GM21723 (cell line): ENCODE results near the gene ZMAT3.

Experiments
- ATAC-seq: cut with Tn5 transposase; IDR thresholded peaks from one replicate; pipeline ENCODE4 v1.9.1; 2021; ENCODE audit warnings: mild to moderate bottlenecking, moderate library complexity; ENCODE audit not compliant: unreplicated experiment

The ZMAT3 gene

DNA sequence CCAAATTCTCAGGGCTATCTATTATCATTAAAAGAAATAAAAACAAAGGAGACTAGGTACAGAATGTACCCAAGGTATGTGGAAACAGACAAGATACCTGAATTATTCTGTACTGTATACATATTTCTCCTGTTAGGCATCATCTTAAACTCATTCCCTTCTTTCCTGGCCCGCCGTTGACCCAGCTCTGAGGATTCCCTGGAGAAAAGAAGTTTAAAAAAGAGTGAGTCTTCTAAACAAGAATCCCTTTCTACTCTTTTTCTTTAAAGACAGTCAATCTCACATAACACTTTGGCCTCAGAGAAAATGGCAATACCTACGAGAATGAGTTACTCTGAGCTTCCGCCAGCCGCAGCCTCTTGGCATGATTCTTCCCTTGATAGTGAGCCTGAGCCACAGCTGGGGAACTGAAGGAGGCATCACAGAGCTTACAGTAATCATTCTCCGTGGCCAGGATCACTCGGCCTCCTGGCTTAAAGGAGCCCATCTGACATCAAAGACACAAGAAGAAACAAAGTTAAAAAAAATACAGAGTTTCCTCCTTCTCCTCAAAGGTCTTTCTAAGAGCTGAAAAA, 44.2 kb downstream of the ZMAT3 start:
- ATAC-seq = no peak

DNA sequence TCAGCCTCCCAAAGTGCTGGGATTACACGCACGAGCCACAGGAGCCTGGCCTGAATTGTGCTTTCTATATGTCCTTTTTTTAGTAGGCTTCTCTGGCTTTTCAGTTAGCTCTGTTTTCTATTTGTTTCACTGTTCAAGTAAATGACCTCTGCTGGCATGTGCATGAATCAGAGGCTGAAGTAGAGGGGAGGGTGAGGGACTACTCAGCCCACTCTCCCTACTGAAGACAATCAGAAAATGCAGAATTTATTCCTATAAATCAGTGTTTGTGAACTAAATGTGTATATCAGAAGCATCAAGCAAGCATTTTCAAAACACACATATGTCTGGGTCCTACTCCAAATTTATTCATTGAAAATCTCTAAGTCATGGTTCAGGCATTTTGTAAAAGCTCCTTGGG, 45.0 kb downstream of the ZMAT3 start:
- no peak for ATAC-seq

DNA sequence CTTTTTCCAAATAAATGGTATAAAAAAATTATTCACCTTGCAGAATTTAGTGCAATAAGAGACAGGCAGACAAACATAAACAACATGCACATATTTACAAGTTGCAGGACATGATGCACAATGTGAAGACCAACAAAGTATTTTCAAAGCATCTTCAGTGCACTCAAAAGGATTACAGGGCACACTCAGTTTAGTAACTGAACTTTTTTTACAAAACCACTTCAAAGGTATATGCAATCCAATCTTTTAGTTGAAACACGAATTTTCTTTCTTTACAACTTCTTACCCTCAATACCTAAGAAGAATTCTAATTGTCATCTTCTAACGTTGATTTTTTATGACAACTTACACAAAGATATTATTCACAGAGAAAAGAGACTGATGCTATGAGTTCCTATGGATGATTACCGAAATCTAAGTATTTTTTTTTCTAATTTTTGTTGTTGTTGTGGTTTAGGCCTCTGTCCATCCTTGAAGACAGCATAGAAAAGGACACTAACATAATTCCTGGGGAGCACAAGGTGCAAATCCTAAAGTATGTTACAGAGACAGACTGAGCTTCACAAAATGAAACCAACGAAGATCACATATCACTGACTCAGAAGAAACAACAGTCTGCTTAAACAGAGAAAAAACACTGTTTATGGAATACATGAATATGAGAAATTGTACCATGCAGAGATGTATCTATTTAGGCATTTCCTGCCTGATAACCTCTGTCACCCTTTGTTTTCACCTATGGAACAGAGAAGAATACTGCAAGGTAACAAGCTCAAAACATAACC, 50.3 kb downstream of the ZMAT3 start:
- ATAC-seq = no peak

DNA sequence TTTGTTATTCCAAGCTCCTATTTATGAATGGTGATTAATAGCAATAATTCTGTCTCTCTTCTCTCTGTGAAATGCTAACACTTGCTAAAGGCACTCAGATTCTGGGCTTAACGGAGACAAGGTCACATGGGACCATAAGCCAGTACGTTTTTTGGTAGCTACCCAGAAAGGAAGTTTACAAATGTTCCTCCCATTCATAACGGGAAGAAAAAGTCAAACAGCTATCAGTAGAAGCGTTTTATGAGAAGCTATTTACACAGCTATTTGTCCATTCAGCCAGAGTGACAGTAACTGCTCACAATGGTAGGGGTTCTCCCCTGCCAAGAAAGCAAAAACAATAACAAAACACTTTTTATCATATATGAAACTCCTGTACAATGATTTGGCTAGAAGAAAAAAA, 51.5 kb downstream of the ZMAT3 start:
- no peak for ATAC-seq

DNA sequence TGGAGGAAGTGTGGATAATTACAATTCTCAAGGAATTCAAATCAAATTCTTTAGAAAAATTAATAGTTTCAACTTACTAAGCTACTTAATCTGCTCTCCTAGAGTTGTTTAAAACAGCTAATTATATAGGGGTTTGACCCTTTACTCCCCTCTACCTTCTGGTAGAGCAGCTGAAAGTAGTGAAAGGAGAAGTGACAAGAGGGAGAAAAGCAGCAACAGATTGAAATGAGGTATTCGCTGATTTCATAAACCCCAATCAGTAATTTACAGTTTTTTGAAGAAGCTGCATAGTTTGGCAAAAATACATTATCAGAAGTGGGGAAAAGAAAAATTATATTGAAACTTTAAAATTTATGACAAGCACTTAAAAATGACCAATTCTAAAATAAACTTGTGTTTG, 52.8 kb downstream of the ZMAT3 start:
- ATAC-seq = no peak

DNA sequence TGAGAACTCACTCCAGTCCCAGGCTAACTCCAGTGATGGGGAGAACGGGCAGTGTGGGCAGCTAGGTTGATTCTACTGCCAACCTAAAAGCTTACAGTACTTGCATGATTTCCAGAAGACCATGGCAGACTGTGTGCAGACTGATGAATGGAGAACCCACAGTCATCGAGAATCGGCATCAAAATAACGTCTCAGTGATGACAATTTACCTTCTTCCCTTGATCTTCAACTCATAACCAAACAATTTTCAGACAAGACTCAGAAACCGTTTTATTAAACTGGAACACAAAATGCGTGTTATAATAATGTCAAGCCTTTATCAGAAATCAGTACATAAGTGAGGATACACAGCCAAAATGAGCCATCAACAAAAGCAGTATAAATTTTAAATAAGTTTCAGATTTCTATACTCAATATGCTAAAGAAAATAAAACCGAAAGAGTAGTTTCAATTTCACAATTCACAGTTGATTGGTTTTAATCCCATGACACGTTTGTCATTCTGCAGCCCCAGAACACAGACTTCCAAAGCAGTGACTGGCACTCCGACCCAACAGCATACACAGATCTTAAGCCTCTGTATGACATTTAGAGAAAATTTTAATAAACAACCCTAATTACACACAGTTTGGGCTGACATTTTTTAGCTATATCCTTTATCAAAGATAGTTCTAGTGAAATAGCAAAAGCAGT, 54.5 kb downstream of the ZMAT3 start:
- ATAC-seq = peak; percentile 74

DNA sequence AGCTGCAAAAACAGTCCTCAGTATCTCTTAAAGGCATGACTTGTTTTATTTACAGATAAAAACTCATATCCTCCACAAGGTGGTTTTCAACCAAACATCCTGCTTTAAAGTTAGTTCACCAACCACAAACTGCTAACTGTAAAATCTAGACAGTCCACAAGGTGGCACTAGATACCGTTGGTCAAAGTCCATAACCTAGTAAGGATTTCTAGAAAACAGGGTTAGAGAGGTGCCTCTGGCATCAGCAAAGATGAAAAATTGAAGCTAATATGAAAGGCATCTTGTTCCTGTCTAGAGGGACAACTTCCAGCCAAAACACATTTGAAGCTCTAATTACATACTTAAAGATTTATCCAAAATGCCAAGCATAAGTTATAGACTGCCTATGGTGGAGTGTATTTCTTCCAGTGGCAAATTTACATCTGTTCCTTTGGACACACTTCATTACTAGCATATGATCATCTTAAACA, 56.0 kb downstream of the ZMAT3 start:
- ATAC-seq = peak; percentile 69

DNA sequence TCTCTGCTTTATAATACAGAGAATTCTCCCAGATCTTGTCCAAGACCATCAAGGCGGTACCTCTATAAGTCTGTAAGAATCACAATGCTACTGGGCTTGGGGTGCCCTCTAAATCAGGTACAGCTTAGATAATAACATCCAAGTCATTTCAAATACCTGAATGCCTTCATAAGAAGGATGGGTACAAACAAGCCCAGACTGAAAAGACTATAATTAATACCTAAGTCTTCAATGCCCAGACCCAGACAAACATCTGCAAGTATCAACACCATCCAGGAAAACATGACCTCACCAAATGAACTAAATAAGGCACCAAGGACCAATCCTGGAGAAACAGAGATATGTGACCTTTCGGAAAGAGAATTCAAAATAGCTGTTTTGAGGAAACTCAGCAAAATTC, 65.9 kb downstream of the ZMAT3 start:
- no peak for ATAC-seq

DNA sequence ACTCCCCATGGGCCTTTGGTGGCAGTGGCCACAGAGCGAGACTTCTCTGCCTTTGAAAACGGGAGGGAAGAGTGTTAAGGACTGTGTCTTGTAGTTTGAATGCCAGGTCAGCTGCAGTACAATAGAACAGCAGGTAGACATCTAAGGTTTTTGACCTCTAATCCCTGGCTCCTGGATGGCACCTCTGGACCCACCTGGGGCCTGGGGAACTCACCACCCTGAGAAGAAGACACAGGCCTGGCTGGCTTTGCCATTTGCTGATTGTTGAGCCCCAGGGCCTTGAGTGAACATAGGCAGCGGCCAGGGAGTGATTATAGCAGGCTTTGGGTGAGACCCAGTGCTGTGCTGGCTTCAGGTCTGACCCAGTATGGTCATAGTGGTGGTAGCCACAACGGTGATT, 66.4 kb downstream of the ZMAT3 start:
- no peak for ATAC-seq

DNA sequence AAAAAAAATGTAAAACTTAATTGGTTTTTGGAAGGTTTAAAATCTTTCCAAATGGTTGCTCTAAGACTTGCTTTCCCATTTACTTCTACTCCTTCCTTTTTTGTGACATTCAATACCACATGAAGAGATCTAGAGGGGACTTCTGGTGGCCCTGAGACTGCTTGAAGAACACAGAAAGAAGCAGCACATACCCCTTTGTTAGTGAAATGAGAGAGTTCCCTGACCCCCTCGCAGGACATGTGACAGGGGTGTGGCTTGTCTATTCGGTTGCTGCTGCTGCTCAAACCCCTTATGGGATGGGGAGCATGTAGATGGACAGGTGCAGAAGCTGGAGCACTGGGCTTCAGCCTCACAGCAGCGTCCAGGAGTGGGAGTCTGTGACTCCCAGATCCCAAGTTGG, 71.0 kb downstream of the ZMAT3 start:
- ATAC-seq = no peak

DNA sequence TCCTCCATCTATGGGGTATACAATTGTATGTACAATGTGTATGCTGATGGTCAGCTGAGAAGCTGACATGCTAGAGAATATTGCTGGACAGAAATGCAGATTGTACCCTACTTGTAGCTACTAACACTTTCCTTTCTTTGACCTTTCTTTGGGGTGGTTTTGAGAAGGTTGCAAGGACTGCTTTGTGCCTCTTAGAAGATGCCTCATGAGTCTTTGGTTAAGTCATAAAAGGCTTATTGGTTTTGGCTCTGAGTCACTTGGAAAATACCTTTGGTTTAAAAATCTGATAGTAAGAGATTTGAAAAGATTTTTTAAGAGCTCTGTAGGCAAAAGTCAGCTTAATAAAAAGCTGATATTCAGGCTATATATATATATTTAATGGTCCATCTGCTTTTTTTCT, 71.5 kb downstream of the ZMAT3 start:
- peak; percentile 77 for ATAC-seq

DNA sequence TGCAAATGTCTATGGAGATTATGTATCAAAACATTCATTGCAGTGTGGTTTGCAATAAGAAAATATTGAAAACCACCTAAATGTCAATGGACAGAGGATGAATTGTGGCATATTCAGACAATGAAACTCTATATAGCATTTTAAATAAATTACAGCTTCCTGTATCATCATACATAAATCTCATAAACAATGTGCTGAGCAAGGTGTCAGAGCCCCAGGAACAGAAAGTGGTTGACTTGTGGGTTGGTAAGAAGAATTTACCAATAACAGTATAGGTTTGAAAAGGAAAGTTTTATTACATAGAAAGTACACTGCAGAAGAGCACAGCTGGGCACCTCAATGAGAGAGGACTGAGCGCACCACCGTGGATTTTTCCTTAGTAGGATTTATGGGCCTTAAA, 75.2 kb downstream of the ZMAT3 start:
- no peak for ATAC-seq

DNA sequence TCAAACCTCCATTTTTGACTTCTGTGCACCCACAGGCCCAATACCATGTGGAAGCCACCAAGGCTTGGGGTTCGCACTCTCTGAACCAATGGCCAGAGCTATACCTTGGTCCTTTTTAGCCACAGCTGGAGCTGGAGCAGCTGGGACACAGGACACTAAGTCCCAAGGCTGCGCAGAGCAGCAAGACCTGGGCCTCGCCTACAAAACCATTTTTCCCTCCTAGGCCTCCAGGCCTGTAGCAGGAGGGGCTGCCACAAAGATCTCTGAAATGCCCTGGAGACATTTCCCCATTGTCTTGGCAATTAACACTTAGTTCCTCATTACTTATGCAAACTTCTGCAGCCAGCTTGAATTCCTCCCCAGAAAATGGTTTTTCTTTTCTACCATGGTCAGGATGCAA, 81.3 kb downstream of the ZMAT3 start:
- no peak for ATAC-seq

DNA sequence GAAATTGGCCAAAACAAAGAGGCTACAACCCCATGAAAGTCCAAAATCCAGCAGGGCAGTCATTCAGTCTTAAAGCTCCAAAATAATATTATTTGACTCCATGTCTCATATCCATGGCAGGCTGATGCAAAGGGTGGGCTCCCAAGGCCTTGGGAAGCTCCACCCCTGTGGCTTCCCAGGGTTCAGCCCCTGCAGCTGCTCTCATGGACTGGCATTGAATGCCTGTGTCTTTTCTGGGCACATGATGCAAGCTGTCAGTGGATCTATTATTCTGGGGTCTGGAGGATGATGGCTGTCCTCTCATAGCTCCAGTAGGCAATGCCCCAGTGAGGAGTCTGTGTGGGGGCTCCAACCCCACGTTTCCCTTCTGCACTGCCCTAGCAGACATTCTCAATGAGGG, 81.8 kb downstream of the ZMAT3 start:
- ATAC-seq = no peak

DNA sequence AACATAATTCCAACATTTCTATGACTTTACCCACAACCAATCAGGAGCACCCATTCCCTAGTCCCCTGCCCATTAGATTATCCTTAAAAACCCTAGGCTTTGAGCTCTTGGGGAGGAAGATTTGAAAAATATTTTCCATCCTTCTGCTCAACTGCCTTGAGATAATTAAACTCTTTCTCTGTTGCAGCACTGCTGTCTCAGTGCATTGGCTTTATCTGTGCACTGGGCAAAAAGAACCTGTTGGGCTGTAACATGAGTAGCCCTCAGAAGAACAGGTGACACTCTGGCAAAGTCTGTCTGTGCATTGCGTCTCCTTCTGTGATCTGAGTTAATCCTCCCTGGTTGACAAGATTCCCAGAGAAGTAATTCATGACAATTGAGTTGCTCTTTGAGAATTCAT, 83.9 kb downstream of the ZMAT3 start:
- ATAC-seq = no peak

DNA sequence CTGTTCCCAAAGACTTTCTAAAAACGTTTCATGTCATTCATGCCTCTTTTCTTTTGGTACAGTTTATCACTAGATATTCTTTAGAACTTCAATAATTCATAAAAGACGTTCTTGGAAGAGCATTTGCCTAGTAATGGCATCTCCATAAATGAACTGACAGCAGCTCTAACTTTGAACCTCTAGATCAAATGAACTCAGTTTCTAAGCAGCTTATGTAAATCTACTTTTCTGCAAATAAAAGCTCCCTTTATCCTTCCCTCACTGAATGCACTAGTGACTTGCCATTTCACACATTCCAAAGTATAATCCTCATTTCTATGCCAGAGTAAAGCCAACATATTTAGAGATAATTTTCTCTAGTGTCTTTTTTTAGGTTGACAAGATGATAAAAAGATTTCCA, 85.2 kb downstream of the ZMAT3 start:
- ATAC-seq = no peak

DNA sequence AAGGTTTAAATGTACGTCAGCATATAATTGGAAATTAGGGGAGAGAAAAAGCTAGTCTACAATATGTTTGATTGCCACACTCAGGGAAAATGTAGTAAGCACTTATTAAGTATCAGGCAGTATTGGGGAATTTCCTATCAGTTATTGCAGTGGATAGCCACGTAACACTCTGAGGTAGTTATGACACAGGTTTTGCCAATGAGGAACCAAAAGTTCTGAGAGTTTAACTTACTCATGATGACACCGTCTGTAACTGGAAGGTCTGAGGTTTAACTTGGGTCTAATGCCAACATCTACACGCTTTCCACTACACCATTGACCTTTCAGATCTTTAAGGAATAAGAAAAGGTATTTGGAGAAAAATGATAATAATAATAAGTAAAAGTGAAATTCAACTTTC, 89.5 kb downstream of the ZMAT3 start:
- no peak for ATAC-seq

DNA sequence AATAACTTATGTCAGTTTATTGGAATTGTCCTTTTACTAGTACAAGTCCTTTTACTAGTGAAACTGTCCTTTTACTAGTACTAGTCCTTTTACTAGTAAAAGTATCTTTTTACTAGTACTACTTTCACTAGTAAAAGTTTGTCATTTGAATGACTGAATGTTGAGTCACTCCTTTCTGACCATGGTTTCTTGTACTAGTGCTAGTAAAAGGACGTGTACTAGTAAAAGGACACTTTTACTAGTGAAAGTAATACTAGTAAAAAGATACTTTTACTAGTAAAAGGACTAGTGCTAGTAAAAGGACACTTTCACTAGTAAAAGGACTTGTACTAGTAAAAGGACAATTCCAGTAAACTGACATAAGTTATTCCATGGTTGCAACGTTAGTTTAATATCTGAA, 96.3 kb downstream of the ZMAT3 start:
- no peak for ATAC-seq

DNA sequence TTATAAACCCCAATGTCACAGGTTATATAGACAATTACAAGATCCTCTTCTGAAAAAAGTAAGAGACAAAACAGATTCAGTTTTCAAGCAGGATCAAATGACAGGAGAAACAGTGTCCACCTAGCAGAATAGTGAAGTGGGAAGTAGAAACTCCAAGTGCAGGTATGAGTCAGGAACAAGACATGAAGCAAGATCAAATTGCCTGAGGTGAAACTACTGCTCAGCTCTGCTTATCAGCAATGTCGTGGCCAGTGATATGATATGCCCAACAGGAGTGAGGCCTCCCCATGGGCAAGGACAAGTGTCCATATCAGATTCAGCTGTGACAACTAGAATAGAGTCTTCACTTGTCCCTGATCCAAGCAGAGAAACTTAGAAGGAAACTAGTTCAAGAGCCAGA, 100.0 kb downstream of the ZMAT3 start:
- no peak for ATAC-seq

DNA sequence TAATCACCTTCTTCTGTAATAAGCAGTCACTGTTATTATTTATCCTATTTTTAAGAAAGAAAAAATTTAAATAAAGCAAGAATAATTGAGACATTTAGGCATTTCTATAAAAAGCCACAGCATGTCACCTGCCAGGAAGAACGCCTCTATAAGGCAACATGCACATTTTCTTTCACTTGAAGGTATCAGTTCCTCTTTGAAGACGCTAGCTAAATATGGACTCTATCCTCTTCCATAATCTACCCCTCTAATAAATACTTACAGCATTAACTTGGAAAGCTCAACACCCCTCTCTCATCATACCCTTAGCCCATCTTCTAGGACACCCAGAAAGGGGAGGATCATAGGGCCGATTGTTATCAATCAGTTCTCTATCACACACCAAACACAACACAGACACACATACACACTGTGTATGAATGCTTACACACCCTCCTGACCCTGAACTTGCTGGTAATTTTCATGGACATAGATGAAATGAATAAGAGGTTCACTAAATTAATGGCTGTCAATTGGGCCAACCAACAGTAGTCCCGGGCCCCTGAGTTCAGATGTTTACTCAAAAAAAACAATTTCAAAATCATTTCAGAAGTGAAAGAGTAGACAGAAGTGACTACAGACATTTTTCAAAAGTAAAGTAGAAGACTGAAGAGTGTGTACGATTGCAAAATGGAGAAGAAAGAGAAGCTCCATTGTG, 102.5 kb downstream of the ZMAT3 start:
- ATAC-seq = peak; percentile 90
